Endothelial cell of umbilical vein (primary cell): ENCODE results near the gene OR10A6. TPM values are rescaled to one million over a fixed set of nuclear protein-coding genes. Genes with fewer than 3 reads are reported as not detected.

Source experiments
- BruUV-seq: library from RNA; stranded (reverse); fragments of 400-500 nt; replicated peaks from 2 replicates; lab custom pipeline; 2021; lab: Mats Ljungman, UMichigan
- CTCF ChIA-PET: fragments of 300-600, 350-600 bp; sonication (Branson Sonifier 250); formaldehyde crosslinking; loops from one replicate; lab custom pipeline; 2021; ENCODE audit warnings: antibody characterized with exemption, inconsistent platforms; lab: Charles Lee
- POLR2A ChIA-PET: fragments of 300-600, 350-600 bp; sonication (Branson Sonifier 250); formaldehyde crosslinking; loops from one replicate; lab custom pipeline; 2021; ENCODE audit warnings: antibody characterized with exemption, inconsistent platforms; lab: Charles Lee
- DNase-seq: peaks from one replicate; pipeline ENCODE4 v3.0.0-alpha.2; 2011; ENCODE audit warnings: low read depth, low spot score
- FAIRE-seq: peaks from 2 replicates; lab custom pipeline; 2011; peaks lifted over from hg19 to GRCh38; lab: Jason Lieb, UNC
- H2AFZ ChIP-seq: 2 replicates; pipeline ENCODE4 v1.6.0; 2012; ENCODE audit warnings: low read depth, low read length, control low read depth, inconsistent platforms
- H3K27ac ChIP-seq: 2 replicates; pipeline ENCODE4 v1.5.1; 2011; ENCODE audit warnings: low read depth, mild to moderate bottlenecking, control low read depth, low read length, moderate library complexity; ENCODE audit not compliant: insufficient read depth
- H3K27me3 ChIP-seq, 2 experiments: 2 replicates each; pipeline versions ENCODE4 v1.6.0 to v1.6.1; 2011; ENCODE audit warnings: low read length in 2 of 2, mixed read lengths in 1 of 2; ENCODE audit not compliant: control insufficient read depth in 2 of 2, insufficient read depth in 2 of 2
- H3K36me3 ChIP-seq, 2 experiments: 2 replicates in 1 of 2; 3 replicates in 1 of 2; pipeline ENCODE4 v1.5.1; 2011; ENCODE audit warnings: low read length in 2 of 2, mild to moderate bottlenecking in 1 of 2, moderate library complexity in 1 of 2; ENCODE audit not compliant: control insufficient read depth in 2 of 2, insufficient read depth in 2 of 2; ENCODE audit errors: extremely low read depth in 1 of 2
- H3K4me1 ChIP-seq: 3 replicates; pipeline ENCODE4 v1.5.1; 2011; ENCODE audit warnings: mild to moderate bottlenecking, low read length; ENCODE audit not compliant: control insufficient read depth, insufficient read depth; ENCODE audit errors: extremely low read depth
- H3K4me2 ChIP-seq: 2 replicates; pipeline ENCODE4 v1.6.1; 2011; ENCODE audit warnings: low read length, control low read depth, mixed read lengths; ENCODE audit not compliant: insufficient read depth
- H3K4me3 ChIP-seq, 3 experiments: fragments of 200-600 bp in 1 of 3; sonication (generic), shearing (Covaris generic) in 1 of 3; replicated peaks in 1 of 3; 2 replicates each; pipeline ENCODE4 v1.5.1; 2011 to 2016; ENCODE audit warnings: control low read depth in 3 of 3, low read length in 3 of 3, mild to moderate bottlenecking in 2 of 3, inconsistent platforms in 1 of 3, low read depth in 1 of 3, moderate library complexity in 1 of 3; ENCODE audit not compliant: insufficient read depth in 1 of 3
- H3K79me2 ChIP-seq: 2 replicates; pipeline ENCODE4 v1.6.0; 2012; ENCODE audit warnings: low read length, inconsistent platforms; ENCODE audit not compliant: control insufficient read depth, insufficient read depth
- H3K9ac ChIP-seq: replicated peaks from 2 replicates; pipeline ENCODE3; 2011; ENCODE audit warnings: low read length, control low read depth; ENCODE audit not compliant: insufficient read depth; ENCODE audit errors: extremely low read depth
- H3K9me1 ChIP-seq: replicated peaks from 3 replicates; pipeline ENCODE4 v1.6.0; 2011; ENCODE audit warnings: mild to moderate bottlenecking, low read length; ENCODE audit not compliant: control insufficient read depth, insufficient read depth; ENCODE audit errors: extremely low read depth
- H3K9me3 ChIP-seq: replicated peaks from 2 replicates; pipeline ENCODE4 v1.5.1; 2012; ENCODE audit warnings: low read length, inconsistent platforms; ENCODE audit not compliant: control insufficient read depth, insufficient read depth
- H4K20me1 ChIP-seq: replicated peaks from 2 replicates; pipeline ENCODE3; 2011; ENCODE audit warnings: mild to moderate bottlenecking, low read length; ENCODE audit not compliant: control insufficient read depth, insufficient read depth; ENCODE audit errors: extremely low read depth
- CTCF ChIP-seq, 2 donors: IDR thresholded peaks; 1 replicate in 1 of 2; 2 replicates in 1 of 2; pipeline ENCODE4 v1.5.1; 2011; ENCODE audit warnings: low read length in 2 of 2, mild to moderate bottlenecking in 2 of 2, moderate library complexity in 2 of 2, control low read depth in 1 of 2, inconsistent platforms in 1 of 2, low read depth in 1 of 2; ENCODE audit not compliant: insufficient read depth in 1 of 2; ENCODE audit errors: extremely low read depth in 1 of 2
- EZH2 ChIP-seq: IDR thresholded peaks from 2 replicates; pipeline ENCODE4 v1.6.1; 2012; ENCODE audit warnings: borderline replicate concordance, low read depth, mild to moderate bottlenecking, moderate library complexity, low read length, inconsistent platforms; ENCODE audit not compliant: severe bottlenecking
- FOS ChIP-seq: IDR thresholded peaks from 2 replicates; pipeline ENCODE4 v1.6.1; 2011; ENCODE audit warnings: mild to moderate bottlenecking, low read length, moderate library complexity, borderline replicate concordance; ENCODE audit not compliant: insufficient read depth
- GATA2 ChIP-seq: IDR thresholded peaks from 2 replicates; pipeline ENCODE4 v1.7.0; 2011; ENCODE audit warnings: low read depth, mild to moderate bottlenecking, moderate library complexity, mixed read lengths, low read length; ENCODE audit not compliant: insufficient read length, insufficient read depth
- JUN ChIP-seq: IDR thresholded peaks from 2 replicates; pipeline ENCODE4 v1.6.1; 2011; ENCODE audit warnings: borderline replicate concordance, low read depth; ENCODE audit not compliant: insufficient read length, insufficient read depth
- MAX ChIP-seq: IDR thresholded peaks from 2 replicates; pipeline ENCODE4 v1.6.1; 2011; ENCODE audit not compliant: insufficient read depth, insufficient read length
- MYC ChIP-seq: IDR thresholded peaks from one replicate; pipeline ENCODE4 v1.6.1; 2011; ENCODE audit warnings: mild to moderate bottlenecking, low read depth, low read length
- POLR2A ChIP-seq: IDR thresholded peaks from 2 replicates; pipeline ENCODE4 v1.6.1; 2012; ENCODE audit warnings: low read depth, mild to moderate bottlenecking, control low read depth, low read length
- POLR2AphosphoS5 ChIP-seq: IDR thresholded peaks from 2 replicates; pipeline ENCODE4 v1.6.1; 2012; ENCODE audit warnings: low read depth, mild to moderate bottlenecking, control low read depth, low read length, moderate library complexity; ENCODE audit not compliant: insufficient read depth
- dilution Hi-C: fragments of 300-500 bp; cut with MboI; formaldehyde crosslinking; loops from one replicate; pipeline ENCODE4 v1.15.0; 2019; ENCODE audit warnings: low sequenced_read_pairs; ENCODE audit not compliant: extremely low pct_ligation_motif_present
- intact Hi-C: fragments of 100-400 bp; cut with micrococcal nuclease; formaldehyde crosslinking; loops from one replicate; pipeline ENCODE4 v1.10.0; 2022
- polyA plus RNA-seq, 4 experiments: library from polyadenylated mRNA; depleted of rRNA in 3 of 4; stranded (reverse) in 3 of 4; unstranded in 1 of 4; fragments of >200 nt; gene quantifications; 2 replicates each; pipeline versions ENCODE4 v1.2.1 to v1.2.3, GENCODE V29; 2011 to 2012; ENCODE audit warnings: missing spikeins in 1 of 4
- total RNA-seq: library from RNA; stranded (reverse); gene quantifications from 2 replicates; pipeline ENCODE4 v1.2.3, GENCODE V29; 2021

OR10A6 gene
- total and polyA plus RNA-seq, 2 donors (not counting 3 experiments of a cell fraction or from before 2014, with no cell fraction given), result not detected

GRCh38 chr11:7964873-7965272 lies 33.8 kb upstream of the OR10A6 start:
- CTCF ChIA-PET, result interaction anchor here (2.0 kb wide), 1 partner anchor 22 kb away, joined by 5 read pairs; the partner anchor contains the start of gene EIF3F
- Histone ChIP-seq H2AFZ (no peak overlapping the region), H3K9me1 (no peaks in the 10 kb centered on the region), H3K4me3 (no peak overlapping the region), H3K9me3 (no peaks in the 10 kb centered on the region), H3K79me2 (no peaks in the 10 kb centered on the region), H3K36me3 (no peaks in the 10 kb centered on the region), H3K27ac (no peak overlapping the region), H3K27me3 (peaks cover 2 to 4% of the 10 kb centered on the region in 2 experiments), H3K9ac (no peak overlapping the region), H3K4me2 (no peak overlapping the region), H3K4me1 (no peaks in the 10 kb centered on the region), H4K20me1 (no peaks in the 10 kb centered on the region)
- POLR2A ChIA-PET, result no interaction called here
- DNase-seq (no peak), FAIRE-seq (no peak)
- BruUV-seq, result no TSS peak
- dilution Hi-C loops (no loop called here), intact Hi-C loops (loop anchor here (5.0 kb wide), 1 partner anchor 613 kb away; no protein-coding TSS in a partner anchor)
- TF ChIP-seq MAX (no peak), POLR2AphosphoS5 (no peak), EZH2 (no peak), CTCF (IDR thresholded peaks at IDR 0.05; ENCODE audit: extremely low read depth in 1 of 2, insufficient read depth in 1 of 2, low read depth in 1 of 2, low read length in 2 of 2) (no peak), FOS (no peak), JUN (no peak), GATA2 (no peak), POLR2A (no peak), MYC (no peak)
